Hematopoietic multipotent progenitor cell treated with erythropoietin and hydrocortisone succinate and interleukin-3 and kit ligand, for 4 days (in vitro differentiated cells): ENCODE measurements around the gene TBC1D2B.
A peak's percentile ranks its signal among the peaks of the same experiment; 100 is the strongest.

Source experiments
- DNase-seq: peaks from one replicate; pipeline ENCODE4 v3.0.0-alpha.2; 2015

TBC1D2B gene

DNA sequence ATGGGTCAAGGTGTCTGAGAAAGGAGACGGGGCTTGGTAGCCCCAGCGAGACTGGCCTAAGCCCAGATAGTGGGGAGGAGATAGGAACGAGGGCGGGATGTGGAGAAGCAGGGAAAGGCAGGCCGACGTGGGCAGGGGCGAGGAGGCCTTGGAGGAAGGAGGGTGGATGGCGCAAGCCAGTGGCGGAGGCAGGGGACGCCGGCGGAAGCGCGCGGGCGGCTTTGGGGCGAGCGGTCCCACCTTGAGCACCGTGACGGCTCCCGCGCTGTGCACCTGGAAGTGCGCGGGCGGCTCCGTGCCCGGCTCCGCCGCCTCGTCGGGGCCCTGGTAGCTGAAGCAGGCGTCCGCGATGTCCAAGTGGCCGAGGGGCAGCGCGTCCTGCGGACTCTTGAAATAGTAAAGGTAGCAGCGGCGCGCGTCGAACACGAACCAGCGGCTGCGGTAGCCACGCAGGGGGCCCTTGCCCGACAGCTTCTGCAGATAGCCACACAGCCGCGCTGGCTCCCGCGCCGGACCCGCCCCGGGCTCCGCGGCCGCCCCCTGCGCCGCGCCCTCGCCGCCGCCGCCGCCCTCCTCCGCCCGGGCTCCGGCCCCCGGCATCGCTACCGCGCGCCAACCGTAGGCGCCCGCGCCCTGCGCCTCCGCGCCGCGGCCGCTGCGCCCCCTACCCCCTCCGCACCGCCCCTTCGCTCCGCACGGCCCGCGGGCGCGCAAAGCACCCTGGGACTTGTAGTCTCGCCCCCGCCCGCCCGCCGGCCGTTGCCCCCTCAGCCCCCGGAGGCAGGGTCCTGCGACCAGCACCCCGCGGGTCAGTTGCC is at the start of gene TBC1D2B:
Gene TBC1D2B (minus strand): TSS at position 659 of the 818 bp plus-strand sequence. CDS start 59 bp downstream, at position 600.
- DNase-seq: peak; percentile 83

DNA sequence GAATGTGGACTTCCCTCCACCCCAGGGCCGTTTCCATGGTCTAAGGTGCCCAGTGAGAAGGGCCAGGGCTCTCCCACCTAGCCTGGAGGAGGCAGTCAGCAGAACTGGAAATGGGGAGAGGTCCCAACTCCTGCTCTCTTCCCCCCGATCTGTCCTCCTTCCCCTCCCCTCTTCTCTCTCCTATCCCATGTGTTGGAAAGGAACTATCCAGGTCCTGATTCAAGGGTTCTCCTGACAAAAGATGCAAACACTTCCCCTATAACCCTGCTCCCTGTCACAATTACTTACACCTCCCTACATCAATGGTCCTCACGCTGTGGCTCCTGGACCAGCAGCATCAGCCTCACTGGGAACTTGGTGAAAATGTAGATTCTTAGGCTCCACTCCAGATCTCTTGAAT is 47.8 kb upstream of the TBC1D2B start:
- DNase-seq: no peak

DNA sequence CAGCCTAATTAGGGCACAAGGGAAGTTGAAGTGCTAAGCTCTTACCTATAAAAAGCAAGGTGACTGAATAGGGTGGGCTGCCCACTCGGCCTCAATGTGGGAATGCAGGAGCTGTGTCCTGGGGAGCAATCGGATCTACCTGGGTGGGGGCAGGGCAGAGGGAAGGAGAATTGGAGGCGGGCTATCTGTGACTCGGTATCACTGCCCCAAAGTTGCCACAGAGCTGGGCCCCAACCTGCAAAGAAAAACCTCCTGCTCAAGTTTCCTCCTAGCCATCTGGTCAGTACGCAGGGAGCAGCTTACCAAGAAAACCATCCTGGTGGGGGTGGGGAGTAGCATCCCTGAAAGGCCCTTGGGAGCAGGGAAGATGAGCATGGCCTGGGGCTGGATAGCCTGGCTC is 43.0 kb upstream of the TBC1D2B start:
- no peak for DNase-seq

DNA sequence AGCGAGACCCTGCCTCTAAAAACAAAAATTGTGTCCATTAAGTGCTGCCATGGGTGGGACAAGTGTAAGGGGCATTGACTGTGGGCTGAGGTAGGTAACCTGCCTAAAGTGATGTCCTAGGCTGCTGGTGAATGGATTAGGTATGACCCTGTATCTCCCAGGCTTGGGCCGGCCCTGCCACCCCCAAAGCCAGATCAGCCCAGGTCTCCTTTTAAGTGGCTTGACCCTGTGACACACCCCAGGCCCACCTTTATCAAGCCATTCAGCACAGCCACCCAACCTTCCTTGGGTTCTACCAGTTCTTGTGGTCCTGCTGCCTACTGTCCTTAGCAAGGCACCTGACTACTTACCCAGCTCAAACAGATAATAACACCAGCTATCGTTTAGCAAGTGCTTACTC is 35.0 kb upstream of the TBC1D2B start:
- DNase-seq: no peak

DNA sequence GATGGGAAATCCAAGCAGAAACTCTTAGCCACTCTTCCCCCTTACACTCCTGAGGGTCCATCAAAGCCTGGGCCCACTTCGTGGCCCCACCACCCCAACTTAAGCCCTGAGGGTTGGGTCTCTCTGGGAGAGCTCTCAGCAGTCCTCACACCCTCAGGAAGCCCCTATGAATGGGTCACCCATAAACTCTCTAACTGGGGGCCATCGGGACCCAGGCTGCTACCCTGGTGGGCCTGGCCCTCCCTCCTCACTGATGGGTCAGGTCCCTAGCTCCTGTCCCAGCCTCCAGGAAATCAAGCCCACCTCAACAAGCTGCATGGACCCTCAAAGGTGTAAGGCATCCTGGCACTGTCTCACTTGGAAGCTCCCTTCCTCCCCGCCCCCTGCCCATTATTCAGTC is 34.3 kb upstream of the TBC1D2B start:
- DNase-seq: no peak

DNA sequence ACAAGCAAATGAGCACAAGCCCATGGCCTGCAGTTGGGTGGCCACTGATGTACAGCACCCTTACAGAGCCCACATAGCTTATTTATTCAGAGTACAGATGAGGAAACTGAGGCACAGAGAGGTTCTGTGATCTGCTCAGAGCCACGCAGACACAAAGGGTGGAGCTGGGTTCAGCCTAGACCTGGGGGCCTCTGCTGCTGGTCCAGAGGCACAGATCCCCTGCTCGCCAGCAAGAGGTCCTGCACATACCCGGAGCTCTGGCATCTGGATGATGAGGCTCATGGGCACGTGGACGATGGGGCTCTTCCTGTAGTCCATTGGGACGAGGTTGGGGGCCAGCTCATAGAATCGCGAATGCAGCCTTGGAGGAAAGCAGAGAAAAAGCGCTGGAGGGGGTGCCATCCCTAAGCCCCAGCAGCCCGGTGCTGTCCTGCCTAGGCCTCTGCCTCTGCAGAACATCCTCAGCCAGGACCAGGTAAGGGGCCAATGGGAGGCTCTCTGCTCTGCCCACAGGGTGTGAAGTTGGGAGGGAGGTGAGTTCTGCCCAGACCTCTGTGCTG is 33.5 kb upstream of the TBC1D2B start:
- no peak for DNase-seq

DNA sequence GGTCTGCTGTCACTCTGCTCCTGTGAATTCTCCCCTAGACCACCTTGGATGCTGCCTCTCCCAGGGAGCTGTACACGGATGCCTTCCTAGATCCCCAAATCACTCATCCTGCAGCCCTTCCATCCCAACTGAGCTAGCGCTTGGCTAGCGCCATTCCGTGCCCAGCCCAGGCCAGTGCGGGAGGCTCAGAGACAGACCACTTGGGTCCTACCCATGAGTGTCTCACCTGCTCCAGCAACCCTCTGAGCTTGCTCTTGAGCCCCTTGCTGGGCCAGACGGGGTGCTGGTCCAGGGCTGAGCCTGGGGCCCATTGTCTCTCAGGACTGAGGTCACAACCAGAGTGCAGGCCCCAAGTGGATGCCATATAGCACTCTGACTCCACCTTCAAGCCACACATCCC is 32.6 kb upstream of the TBC1D2B start:
- DNase-seq: no peak

DNA sequence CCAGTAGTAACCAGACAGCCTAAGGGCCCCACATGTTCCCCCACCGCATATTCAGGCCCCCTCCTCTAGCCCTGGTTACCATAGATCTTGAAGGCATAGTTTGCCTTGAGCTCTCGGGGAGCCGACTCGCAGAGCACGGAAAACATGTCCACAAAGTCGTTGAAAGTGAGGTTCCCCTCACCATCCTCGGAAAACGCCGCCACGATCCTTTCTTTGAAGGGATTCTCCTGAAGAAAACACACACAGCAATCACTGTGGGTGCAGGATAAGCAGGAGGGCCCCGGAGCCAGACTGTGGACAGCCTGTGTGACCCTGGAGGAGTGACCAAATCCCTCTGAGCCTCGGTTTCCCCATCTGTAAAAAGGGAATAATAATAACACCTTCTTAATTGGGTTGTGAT is 31.6 kb upstream of the TBC1D2B start:
- DNase-seq: no peak

DNA sequence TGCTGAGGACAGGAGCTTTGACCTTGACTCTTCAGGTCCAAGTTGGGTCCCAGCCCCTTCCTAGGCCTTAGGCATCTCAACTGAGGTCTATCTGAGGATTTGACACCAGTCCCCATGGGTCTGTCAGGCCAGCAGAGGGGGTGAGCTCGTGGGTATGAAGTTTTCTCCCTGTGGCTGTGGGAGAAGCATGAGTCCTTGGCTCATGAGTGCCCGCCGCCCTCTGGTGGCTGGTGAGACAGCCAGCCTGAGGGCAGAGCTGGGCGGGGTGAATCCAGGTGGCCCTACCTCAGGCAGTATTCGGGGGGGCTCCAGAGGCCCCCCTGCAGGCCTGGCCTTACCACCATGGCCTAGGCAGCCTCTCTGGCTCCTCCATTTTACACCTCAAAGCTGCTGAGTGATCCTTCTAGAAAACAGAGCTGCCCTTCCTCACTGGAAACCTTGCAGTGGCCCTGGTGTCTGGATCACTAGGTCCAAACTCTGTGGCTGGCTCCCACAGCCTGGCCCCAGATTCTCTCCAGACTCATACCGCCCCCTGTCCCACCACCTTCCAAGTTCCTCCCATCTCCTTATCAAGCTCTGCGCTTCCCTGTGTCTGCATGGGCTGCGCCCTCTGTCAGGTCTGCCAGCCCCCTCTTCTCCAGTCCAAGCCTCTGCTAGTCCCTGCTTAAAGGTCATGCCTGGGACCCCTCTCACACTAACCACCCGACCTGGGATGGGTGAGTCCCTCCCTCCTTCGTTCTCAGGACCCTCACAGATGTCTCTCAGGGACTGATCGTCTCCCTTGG is 31.0 kb upstream of the TBC1D2B start:
- peak; percentile 96 for DNase-seq

DNA sequence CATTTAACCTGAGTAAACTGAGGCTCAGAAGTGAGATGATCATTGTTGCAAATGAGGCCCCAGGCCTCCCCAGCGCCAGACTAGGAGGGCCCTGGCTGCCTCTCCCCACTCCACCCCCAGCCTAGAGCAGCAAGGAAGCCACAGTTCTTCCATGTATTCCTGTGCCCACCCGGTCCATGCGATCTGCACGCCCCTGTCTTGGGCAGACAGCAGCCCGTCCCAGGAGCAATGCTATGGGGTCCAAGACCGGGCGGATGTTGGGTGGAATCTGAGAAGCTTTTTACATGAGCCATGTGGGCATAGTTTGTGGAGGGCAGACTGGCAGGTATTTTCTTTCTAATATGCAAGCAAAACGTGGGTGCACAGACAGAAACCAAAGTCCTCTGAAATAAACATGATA is 30.0 kb upstream of the TBC1D2B start:
- DNase-seq: no peak

DNA sequence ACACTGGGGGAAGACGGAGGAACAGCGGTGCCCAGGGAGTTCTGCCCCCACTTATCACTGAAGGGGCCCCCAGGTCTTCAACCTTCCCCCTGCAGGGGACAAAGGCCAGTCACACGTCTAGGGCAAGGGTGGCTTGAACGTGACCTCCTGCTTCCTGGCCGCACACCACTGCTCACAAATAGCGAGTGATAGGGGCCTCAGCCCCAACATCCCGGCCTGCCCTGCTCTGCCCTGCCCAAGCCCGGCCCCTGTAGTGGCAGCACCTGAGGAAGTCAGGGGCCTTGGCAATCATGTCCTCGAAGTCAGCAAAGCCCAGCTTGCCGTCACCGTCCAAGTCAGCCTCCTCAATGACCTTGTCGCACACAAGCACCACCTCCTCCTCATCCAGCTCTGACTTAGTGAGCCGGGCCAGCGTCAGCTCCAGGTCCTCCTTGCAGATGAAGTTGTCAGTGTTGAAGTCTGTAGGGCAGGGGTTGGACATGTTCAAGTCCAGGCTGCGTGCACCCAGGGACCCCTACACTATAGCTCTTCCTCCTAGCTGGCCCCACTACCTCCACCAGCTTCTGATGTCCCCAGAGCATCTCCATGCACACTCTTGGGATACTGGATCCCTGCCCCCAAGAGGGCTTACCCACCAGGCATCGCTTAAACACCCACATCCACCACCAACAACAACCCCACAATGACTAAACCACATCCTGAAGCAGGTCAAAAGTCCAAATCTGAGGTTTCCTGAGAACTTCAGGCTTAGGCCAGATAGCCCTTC is 28.1 kb upstream of the TBC1D2B start:
- no peak for DNase-seq

DNA sequence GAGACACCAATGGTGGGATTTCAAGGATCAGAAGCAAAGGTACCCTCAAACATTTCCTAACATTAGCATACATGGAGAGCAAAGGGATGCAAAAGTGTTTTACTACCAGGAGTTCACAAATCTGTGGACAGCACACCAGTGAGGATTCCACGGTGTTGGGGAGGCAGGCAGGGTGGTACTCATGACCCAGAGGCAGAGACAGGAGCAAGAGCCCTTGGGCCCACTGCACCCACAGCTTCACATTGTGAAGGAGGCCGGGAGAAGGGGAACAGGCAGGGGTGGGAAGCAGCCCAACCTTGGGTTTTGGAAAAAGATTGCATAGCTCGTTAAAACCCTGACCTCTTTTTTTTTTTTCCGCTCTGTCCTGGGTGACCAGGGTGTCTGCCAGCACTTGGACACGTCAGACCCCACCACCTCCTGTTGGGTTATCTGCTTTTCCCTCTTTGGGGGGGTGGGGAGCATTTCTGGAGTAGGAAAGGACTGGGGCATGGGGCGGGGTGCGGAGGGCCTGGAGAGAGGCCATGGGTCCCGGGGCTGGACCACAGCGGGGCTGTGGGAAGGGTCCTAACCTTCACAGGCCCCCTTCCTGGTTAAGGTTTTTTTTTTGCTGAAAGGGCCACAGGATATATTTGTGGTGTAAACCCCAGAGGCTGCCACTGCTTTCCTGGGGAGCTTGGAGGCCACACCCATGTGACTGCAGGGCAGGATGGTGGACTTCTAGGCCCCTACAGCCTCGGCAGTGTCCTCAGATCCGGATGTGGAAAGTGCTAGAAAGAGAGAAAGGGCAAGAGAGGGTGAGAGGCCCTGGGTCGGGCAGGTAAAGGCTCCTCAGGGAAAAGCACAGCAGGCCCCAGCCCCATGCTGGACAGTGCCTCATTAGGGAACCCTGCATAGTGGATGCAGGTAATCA is 27.3 kb upstream of the TBC1D2B start:
- DNase-seq: no peak

DNA sequence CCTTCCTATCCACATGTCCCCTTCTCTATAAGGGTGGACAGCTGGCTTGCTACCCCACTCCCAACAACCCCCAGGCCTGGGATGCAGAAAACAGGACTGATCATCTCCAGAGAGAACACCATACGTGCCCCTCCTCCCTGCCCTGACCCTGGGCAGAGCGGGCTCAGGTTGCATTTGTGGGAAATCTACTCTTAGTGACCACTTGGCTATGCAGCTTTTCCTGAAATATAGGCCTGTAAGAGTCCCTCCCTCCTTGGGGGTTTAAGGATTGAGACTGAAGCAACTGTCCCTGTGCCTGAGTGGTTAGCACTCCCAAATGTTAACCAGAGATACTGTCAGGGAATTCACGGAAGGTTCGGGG is 26.6 kb upstream of the TBC1D2B start:
- DNase-seq: no peak

DNA sequence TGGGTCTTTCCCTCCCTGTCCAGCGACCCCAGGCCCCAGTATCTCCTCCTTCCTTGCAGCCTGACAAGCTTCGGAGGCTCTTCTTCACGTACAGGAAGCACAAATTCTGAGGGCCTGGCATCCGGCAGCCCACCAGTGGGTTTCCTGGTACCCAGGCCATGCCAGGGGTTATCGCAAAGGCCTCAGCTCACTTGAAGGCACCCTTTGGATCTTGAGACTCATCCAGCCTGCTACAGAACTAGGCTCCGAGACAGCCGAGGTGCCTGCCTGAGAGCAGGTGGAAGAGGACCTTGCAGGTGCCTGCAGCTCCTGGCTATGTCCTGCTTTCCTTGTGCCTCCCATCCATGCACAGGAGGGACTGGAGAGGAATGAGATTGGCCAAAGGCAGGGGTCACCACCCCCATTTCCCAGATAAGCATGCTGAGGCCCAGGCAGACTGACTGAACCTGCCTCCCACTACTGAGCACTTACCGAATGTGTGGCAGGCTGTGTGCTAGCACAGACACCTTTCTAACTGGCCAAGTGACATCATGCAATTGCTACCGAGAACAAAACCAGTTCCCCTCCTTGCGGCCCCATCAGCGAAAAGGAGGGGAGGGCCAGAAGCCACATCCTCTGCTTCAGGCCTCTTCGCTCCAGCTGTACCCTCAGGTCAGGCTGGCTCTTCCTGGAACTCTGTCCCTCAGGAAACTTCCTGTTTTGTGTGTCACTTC is 26.1 kb upstream of the TBC1D2B start:
- DNase-seq: peak; percentile 65

DNA sequence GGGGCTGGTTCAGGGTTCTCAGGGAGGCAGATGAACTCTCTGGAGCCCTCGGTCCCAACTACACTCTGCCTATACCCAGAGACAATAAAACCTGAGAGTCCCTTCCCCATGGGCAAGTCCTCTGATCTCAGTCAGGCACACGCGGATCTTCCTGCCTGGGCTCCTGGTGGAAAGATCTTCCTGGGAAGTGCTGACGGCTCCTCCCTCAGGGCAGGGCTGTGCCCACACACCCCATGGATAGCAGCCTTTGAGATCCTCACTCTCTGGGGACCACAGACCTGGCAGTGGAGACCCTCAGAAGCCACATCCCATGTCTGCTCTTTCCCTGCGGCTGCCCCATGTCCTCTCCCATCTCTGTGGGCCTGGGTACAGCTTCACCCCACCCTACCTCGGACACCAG is 25.2 kb upstream of the TBC1D2B start:
- DNase-seq: no peak

DNA sequence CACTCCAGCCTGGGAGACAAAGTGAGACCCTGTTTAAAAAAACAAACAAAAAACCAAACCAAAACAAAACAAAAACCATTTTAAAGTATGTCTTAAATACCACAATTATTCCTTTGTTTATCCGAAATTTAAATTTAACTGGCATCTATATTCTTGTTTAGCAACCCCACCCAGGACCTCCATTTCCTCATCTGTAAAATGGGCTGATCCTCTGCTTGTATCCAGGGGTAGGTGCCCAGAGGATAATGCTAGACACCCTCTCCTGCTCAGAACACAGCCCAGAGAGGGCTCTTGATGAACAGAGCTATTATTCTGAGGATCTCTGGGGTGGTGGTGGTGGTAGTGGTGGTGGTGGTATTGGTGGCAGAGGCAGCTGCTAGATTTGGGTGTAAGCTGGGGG is 24.7 kb upstream of the TBC1D2B start:
- no peak for DNase-seq

DNA sequence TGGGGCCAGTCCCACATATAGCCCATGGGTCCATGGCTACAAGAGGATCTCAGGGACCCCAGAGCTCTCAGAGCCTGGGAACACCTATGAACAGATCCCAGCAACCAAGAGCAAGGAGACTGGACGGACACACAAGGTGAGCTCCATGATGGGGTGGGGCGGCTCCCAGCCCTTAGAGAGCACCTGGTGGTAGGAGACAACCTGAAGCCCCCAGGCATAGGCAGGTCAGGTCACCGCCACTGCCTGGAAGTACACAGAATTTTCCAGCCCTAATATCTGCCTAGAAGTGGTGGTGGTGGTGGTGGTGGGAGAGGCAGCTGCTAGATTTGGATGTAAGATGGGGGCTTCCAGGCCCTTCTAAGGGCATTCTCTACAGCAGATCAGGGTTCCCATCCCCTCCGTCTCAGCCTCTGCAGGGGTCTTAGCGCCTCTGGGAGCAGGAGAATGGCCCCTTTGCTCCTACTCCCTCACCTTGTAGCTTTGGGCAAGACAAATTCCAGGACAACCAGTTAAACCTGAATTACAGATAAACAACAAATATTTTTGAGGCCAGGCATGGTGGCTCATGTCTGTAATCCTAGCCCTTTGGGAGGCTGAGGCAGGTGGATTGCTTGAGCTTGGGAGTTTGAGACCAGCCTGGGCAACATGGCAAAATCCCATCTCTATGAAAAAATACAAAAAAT is 24.1 kb upstream of the TBC1D2B start:
- no peak for DNase-seq

DNA sequence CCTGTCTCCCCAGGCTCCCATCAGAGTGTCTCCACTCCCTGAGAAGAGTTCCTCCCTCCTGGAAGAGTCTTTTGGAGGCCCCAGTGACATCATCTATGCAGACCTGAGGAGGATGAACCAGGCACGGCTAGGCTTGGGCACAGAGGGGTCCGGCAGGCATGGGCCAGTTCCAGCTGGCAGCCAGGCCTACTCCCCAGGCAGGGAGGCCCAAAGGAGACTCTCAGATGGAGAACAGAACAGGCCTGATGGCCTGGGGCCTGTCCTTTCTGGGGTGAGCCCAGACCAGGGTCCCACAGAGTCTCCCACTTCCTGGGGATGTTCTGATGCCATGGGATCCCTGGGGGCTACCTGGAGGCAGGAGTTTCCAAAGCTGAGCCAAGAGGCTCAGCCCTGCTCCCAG is 23.4 kb upstream of the TBC1D2B start:
- DNase-seq: no peak

DNA sequence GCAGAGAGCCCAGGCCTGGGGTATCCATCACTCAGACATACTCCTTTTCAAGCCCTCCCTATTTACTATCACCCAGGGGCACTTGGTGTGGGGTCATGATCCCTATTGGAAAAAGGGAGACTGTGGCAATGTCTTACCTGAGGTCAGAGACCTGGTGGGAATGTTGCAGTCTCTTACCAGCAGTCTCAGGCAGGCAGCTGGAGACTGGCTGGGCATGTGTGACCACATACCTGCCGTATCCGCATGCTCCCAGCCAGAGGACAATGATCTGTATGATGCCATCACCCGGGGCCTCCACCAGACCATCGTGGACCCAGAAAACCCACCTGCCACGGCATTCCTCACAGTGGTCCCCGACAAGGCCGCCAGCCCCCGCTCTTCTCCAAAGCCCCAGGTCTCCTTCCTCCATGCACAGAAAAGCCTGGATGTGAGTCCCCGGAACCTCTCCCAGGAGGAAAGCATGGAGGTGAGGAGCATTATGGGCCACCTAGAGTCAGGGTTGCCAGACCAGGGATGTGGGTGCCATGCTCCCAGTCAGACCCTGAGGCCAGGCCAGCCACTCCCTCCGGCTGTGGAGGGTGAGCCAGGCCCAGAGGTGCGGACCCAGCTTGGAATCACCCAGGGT is 20.7 kb upstream of the TBC1D2B start:
- no peak for DNase-seq

DNA sequence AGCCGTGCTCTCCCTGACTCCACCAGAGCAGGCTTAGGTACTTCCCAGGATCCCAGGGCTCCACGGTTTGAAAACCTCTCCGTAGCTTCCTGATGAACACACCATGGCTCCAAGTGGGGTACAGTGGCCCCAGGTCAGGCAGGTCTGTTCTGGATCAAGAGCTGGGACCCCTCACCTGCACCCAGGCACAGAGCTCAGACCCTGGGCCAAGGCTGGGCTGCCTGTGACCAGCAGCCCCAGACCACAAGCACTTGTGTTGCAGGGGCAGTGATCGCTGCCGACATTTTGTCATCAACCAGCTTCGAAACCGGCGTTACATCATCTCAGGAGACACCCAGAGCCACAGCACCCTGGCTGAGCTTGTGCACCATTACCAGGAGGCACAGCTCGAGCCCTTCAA is 20.2 kb upstream of the TBC1D2B start:
- no peak for DNase-seq
